Left renal cortex interstitium (tissue), 4 donors: ENCODE results near the gene BOD1L2. TPM values are rescaled to one million over a fixed set of nuclear protein-coding genes. Genes with fewer than 3 reads are reported as not detected.

ENCODE experiments used
- DNase-seq, 4 donors: peaks; one replicate each; pipeline ENCODE4 v3.0.0-alpha.2; 2013; ENCODE audit warnings: low read depth in 4 of 4, low spot score in 2 of 4, missing footprints in 1 of 4
- polyA plus RNA-seq, 4 donors: library from polyadenylated mRNA; unstranded; fragments of 120-200 nt; gene quantifications; one replicate each; pipeline ENCODE4 v1.2.1, GENCODE V29; 2013; ENCODE audit not compliant: insufficient read length in 4 of 4

The BOD1L2 gene
- polyA plus RNA-seq, 4 donors = not detected

- no peak for DNase-seq
Observed at GRCh38 chr18:57149531-57149930, 2.6 kb downstream of the BOD1L2 start.

- no peak for DNase-seq
Observed at GRCh38 chr18:57150081-57150480, 3.2 kb downstream of the BOD1L2 start.

- no peak for DNase-seq
Observed at GRCh38 chr18:57150828-57151227, 3.9 kb downstream of the BOD1L2 start.

- DNase-seq = no peak
Observed at GRCh38 chr18:57154191-57154830, 7.4 kb downstream of the BOD1L2 start.

GRCh38 chr18:57164401-57164800 lies 17.5 kb downstream of the BOD1L2 start:
- no peak for DNase-seq

GRCh38 chr18:57167617-57168308 lies 20.9 kb downstream of the BOD1L2 start:
- DNase-seq = no peak

- no peak for DNase-seq
Observed at GRCh38 chr18:57171026-57171425, 24.1 kb downstream of the BOD1L2 start.

- no peak for DNase-seq
Observed at GRCh38 chr18:57175532-57175931, 28.6 kb downstream of the BOD1L2 start.

GRCh38 chr18:57185434-57185833 lies 38.5 kb downstream of the BOD1L2 start:
- no peak for DNase-seq

GRCh38 chr18:57188851-57189557 lies 42.1 kb downstream of the BOD1L2 start:
- DNase-seq = no peak

GRCh38 chr18:57190026-57190425 lies 43.1 kb downstream of the BOD1L2 start:
- no peak for DNase-seq

GRCh38 chr18:57194070-57194469 lies 47.2 kb downstream of the BOD1L2 start:
- no peak for DNase-seq

- DNase-seq = no peak
Observed at GRCh38 chr18:57194622-57195021, 47.7 kb downstream of the BOD1L2 start.

- DNase-seq = no peak
Observed at GRCh38 chr18:57195341-57195740, 48.5 kb downstream of the BOD1L2 start.

GRCh38 chr18:57197261-57197660 lies 50.4 kb downstream of the BOD1L2 start:
- DNase-seq = no peak

GRCh38 chr18:57198073-57198472 lies 51.2 kb downstream of the BOD1L2 start:
- no peak for DNase-seq

Other genes starting within 250 kb of the BOD1L2 start
- gene ST8SIA3, start 205.5 kb downstream of the BOD1L2 start, polyA plus RNA-seq = under 1 TPM in 3 of 4 donors, not detected in 1; 0.01 to 0.05 (median 0.03) TPM